ENCODE measurements around the gene TRAF6. TPM values are rescaled to one million over a fixed set of nuclear protein-coding genes. Genes with fewer than 3 reads are reported as not detected.
A peak's percentile ranks its signal among the peaks of the same experiment; 100 is the strongest.
"Not testable (repeated sequence)": the region's sequence is repeated elsewhere in the genome, so short reads cannot be mapped to it uniquely, and the experiment has no call there.

The TRAF6 gene
- total RNA-seq, 2 experiments from 2014 or later = 8.5 to 9.8 TPM

- H3K36me3 Mint-ChIP-seq = peaks cover 9% of the 10 kb centered on the region
- H3K4me1 Mint-ChIP-seq = peaks cover 33% of the 10 kb centered on the region
- DNase-seq = no peak
- peaks cover 4% of the 10 kb centered on the region for H3K9me3 Mint-ChIP-seq
- no peaks in the 10 kb centered on the region for H3K27me3 Mint-ChIP-seq
- H3K27ac Mint-ChIP-seq = peak overlapping the region; percentile 91
- H3K4me3 Mint-ChIP-seq = peak overlapping the region; percentile 99
These were observed 852 bp downstream of the TRAF6 start for GRCh38 chr11:36509201-36509639.

DNA sequence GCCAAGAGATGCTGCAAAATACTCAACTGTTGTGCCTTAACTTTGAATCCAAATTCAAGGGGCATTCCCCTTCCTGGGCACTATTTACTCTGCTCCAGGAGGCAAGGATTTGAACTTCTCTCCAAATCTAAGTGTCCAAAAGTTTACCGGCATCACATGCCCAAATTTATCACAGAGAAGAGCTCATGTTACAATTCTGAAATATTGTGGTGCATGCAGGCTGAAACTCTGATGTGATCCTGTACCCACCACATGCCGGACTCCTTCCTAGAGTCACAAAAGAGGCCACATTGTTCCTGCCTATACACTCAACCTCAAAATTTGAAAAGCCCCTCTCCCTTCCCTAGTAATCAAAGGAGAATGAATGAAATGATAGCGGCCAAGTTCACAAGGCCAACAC is 1.3 kb downstream of the TRAF6 start:
- peak overlapping the region; percentile 99 for H3K4me3 Mint-ChIP-seq
- H3K36me3 Mint-ChIP-seq = peaks cover 9% of the 10 kb centered on the region
- peak overlapping the region; percentile 91 for H3K27ac Mint-ChIP-seq
- H3K27me3 Mint-ChIP-seq = no peaks in the 10 kb centered on the region
- DNase-seq = no peak
- H3K9me3 Mint-ChIP-seq = peaks cover 3% of the 10 kb centered on the region
- peaks cover 33% of the 10 kb centered on the region for H3K4me1 Mint-ChIP-seq

DNA sequence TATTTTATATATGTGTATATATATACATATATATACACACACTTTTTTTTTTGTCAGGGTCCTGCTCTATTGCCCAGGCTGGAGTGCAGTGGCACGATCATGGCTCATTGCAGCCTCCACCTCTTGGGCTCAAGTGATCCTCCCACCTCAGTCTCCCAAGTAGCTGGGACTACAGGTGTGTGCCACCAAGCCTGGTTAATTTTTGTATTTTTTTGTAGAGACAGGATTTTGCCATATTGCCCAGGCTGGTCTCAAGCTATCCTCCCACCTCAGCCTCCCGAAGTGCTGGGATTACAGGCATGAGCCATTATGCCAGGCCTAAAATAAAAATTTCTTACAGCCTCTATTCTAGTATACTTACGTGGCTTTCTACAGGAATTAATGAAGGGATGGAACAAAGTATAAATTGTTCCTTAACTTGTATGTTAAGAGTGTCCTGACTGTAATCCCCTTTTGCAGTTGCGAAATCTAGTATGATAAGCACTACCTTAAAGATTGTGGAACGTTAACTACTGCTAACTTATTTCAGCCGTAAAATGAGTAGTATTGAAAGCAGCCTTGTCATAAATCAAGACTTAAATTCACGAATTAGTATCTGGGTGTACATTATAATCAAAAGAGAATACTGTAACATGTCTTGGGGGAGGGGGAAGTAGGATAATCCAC is 2.1 kb downstream of the TRAF6 start:
- no peak for DNase-seq
- Mint-ChIP-seq H3K4me1 (peaks cover 33% of the 10 kb centered on the region), H3K27ac (peak overlapping the region; percentile 1), H3K9me3 (no peaks in the 10 kb centered on the region), H3K36me3 (peaks cover 9% of the 10 kb centered on the region), H3K27me3 (no peaks in the 10 kb centered on the region), H3K4me3 (peak overlapping the region; percentile 99)

GRCh38 chr11:36501236-36501635 is 8.8 kb downstream of the TRAF6 start:
- DNase-seq = no peak
- H3K9me3 Mint-ChIP-seq = no peaks in the 10 kb centered on the region
- H3K27me3 Mint-ChIP-seq = no peaks in the 10 kb centered on the region
- H3K36me3 Mint-ChIP-seq = peaks cover 9% of the 10 kb centered on the region
- H3K27ac Mint-ChIP-seq = no peak overlapping the region
- H3K4me1 Mint-ChIP-seq = peaks cover 35% of the 10 kb centered on the region
- no peak overlapping the region for H3K4me3 Mint-ChIP-seq

DNA sequence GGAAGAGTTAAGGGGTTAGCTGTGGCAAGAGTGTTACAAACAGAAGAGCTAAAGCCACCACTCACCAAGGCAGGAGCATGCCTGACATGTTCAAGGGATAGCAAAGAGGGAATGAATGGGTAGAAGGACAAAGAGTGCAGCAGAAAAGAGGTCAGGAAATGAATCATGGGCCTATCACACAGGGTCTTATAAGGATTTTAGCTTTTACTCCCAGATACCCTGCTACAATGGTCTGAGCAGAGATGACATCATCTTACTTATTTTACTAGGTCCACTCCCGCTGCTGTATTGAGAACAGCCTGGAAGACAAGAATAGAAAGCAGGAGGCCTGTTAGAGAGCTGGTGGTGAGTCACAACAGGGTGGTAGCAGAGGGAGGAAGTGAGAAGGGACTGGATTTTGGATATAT is 9.8 kb downstream of the TRAF6 start:
- Mint-ChIP-seq H3K9me3 (no peaks in the 10 kb centered on the region), H3K4me3 (no peak overlapping the region), H3K4me1 (peaks cover 26% of the 10 kb centered on the region), H3K36me3 (peaks cover 4% of the 10 kb centered on the region), H3K27me3 (no peaks in the 10 kb centered on the region), H3K27ac (no peak overlapping the region)
- DNase-seq = no peak

DNA sequence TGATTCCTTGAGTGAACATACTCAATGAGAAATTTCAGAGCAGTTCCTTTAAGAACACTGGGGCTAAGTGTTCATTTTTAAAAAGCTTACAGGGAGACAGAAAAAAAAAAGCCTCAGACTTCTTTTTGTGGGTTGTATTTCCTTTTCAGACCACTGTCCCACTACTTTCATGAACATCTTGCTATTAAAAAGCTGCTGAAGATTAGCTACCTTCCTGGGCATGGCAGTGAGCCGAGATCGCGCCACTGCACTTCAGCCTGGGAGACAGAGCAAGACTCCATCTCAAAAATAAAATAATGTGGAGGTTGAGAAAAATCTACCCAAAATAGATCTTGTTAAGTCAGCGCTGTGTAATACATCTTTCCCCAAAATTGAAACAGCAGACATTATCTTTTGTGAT is 10.8 kb downstream of the TRAF6 start:
- no peak overlapping the region for H3K27ac Mint-ChIP-seq
- H3K36me3 Mint-ChIP-seq = peaks cover 4% of the 10 kb centered on the region
- H3K4me1 Mint-ChIP-seq = peaks cover 22% of the 10 kb centered on the region
- H3K9me3 Mint-ChIP-seq = no peaks in the 10 kb centered on the region
- no peak overlapping the region for H3K4me3 Mint-ChIP-seq
- no peak for DNase-seq
- no peaks in the 10 kb centered on the region for H3K27me3 Mint-ChIP-seq

- Mint-ChIP-seq H3K9me3 (no peaks in the 10 kb centered on the region), H3K4me3 (no peak overlapping the region), H3K4me1 (peaks cover 22% of the 10 kb centered on the region), H3K27ac (no peak overlapping the region), H3K27me3 (no peaks in the 10 kb centered on the region), H3K36me3 (peaks cover 4% of the 10 kb centered on the region)
- no peak for DNase-seq
These were observed 11.4 kb downstream of the TRAF6 start for GRCh38 chr11:36498721-36499120.

DNA sequence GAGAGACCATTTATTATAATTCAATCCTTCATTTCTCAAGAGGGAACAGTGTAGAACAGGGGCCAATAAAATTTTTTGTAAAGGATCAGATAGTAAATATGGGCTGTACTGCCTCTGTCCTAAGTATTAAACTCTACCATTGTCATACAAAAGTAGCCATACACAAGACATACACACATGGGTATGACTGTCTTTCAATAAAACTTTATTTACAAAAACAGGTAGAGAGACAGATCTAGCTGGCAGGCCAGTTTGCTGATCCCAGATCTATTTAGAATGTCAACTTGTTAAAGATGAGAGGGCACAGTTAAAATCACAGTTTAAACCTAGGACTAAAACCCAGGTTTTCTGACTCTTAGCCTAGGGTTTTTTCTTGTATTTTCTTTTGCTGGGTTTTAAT is 16.7 kb downstream of the TRAF6 start:
- DNase-seq = no peak
- H3K9me3 Mint-ChIP-seq = no peaks in the 10 kb centered on the region
- peaks cover 18% of the 10 kb centered on the region for H3K36me3 Mint-ChIP-seq
- no peak overlapping the region for H3K4me3 Mint-ChIP-seq
- no peak overlapping the region for H3K27ac Mint-ChIP-seq
- no peaks in the 10 kb centered on the region for H3K27me3 Mint-ChIP-seq
- peaks cover 12% of the 10 kb centered on the region for H3K4me1 Mint-ChIP-seq

GRCh38 chr11:36492724-36493304 is 17.3 kb downstream of the TRAF6 start:
- peaks cover 16% of the 10 kb centered on the region for H3K4me1 Mint-ChIP-seq
- H3K36me3 Mint-ChIP-seq = peaks cover 18% of the 10 kb centered on the region
- no peak overlapping the region for H3K27ac Mint-ChIP-seq
- H3K4me3 Mint-ChIP-seq = no peak overlapping the region
- no peaks in the 10 kb centered on the region for H3K9me3 Mint-ChIP-seq
- no peaks in the 10 kb centered on the region for H3K27me3 Mint-ChIP-seq
- peak; percentile 11 for DNase-seq

DNA sequence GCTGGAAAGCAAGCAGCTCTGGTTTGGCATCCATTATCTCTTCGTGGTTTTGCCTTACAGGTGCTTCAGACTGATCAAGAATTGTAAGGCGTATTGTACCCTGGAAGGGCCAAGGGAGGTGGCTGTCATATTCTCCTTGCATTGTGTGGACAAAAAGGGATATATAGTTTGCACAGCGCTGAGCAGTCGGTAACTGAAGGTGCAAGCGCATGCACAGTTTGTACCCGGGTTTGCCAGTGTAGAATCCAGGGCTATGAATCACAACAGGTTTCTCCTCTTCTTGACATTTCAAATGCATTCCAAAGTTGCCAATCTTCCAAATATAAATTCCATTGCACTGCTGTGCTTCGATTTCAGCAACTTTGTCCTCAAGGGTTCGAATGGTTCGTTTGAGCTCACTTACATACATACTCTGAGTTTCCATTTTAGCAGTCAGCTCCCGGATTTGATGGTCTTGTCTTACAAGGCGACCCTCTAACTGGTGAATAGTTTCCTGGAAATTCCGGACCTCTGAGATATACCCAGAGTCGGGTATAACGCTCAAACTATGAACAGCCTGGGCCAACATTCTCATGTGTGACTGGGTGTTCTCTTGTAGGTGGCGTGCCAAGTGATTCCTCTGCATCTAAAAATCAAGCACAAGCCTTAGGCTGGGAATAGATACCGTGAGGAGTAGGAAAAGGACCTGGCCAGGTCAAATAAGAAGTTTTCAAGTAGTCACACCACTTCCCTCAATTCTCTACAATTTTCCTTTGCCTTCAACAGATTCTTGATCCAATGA is 19.9 kb downstream of the TRAF6 start:
- no peak overlapping the region for H3K4me3 Mint-ChIP-seq
- no peak for DNase-seq
- peaks cover 24% of the 10 kb centered on the region for H3K36me3 Mint-ChIP-seq
- no peak overlapping the region for H3K27ac Mint-ChIP-seq
- no peaks in the 10 kb centered on the region for H3K27me3 Mint-ChIP-seq
- no peaks in the 10 kb centered on the region for H3K9me3 Mint-ChIP-seq
- H3K4me1 Mint-ChIP-seq = peaks cover 23% of the 10 kb centered on the region

DNA sequence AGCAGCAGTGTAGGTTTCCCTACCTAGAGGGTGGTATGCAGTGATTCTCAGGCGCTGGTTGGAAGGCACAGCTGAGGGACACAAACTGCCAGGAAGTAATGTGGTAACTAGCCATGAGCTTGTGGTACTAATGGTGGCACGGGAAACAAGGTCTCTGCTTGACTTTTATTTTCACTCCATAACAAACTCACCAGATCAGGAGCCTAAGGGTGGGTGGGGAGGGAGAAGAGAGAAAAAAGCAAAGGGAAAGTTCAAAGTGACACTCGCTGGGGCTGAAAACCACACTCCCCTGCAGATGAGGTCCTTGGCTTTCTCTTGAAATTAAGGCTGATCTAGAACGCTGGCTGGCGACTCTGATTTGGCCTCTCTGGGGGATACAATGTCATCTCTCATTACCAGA is 22.0 kb downstream of the TRAF6 start:
- Mint-ChIP-seq H3K27ac (no peak overlapping the region), H3K9me3 (no peaks in the 10 kb centered on the region), H3K27me3 (no peaks in the 10 kb centered on the region), H3K4me3 (no peak overlapping the region), H3K4me1 (peaks cover 28% of the 10 kb centered on the region), H3K36me3 (peaks cover 37% of the 10 kb centered on the region)
- no peak for DNase-seq

DNA sequence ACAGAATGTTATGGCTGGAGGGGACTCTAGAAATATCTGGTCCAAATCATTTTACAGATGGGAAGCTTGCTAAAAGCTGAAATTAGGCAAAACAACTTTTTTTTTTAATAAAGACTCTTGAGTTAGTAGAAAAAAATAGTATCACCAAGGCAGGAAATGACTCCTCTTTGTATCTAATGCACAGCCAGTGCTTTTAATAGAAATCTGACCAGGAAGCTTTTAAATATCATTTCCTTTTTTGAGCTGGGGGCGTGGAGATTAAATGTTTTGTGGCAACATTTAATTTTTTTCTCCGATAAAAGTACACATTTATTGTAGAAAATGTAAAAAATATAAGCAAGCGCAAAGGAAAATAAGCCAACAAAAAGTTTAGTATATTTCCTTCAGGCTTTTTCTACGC is 22.5 kb downstream of the TRAF6 start:
- Mint-ChIP-seq H3K4me1 (peaks cover 29% of the 10 kb centered on the region), H3K4me3 (no peak overlapping the region), H3K9me3 (no peaks in the 10 kb centered on the region), H3K27me3 (no peaks in the 10 kb centered on the region), H3K36me3 (peaks cover 38% of the 10 kb centered on the region), H3K27ac (peak overlapping the region; percentile 31)
- DNase-seq = no peak

DNA sequence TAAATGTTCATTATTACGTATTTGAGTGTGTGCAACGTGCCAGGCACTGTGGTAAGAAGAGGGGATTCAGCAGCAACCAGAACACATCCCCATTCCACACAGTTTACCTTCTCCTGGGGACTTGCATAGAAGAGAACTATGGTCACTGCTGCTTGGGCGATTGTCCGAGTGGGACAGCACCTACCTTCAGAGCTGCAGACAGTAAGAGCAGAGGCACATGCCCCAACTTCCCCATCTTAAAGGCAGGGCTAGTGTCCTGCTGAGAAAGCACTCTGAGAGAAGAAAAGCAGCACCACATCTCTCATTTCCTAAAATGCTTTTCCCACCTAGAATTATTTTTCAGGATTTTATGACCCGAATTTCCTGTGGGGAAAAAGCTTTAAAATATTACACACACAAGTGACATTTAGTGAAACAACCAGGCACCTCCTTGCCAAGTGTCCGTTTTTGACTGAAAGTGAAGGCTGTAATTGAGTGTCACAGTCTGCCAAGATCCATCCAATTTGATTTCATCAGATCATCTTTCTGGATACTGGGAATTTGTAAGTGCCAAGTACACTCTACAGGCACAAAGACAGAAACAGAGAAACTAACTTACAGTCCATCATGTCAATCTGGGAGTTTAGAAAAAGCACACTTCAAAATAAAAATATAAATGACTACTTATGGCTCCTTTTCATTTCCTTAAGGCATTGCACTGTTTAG is 24.6 kb downstream of the TRAF6 start:
- H3K4me1 Mint-ChIP-seq = peaks cover 25% of the 10 kb centered on the region

GRCh38 chr11:36483042-36483441 is 27.0 kb downstream of the TRAF6 start:
- H3K27me3 Mint-ChIP-seq, H3K9me3 Mint-ChIP-seq, H3K4me3 Mint-ChIP-seq, H3K27ac Mint-ChIP-seq, DNase-seq: not testable (repeated sequence)
- Mint-ChIP-seq H3K4me1 (peaks cover 16% of the 10 kb centered on the region), H3K36me3 (peaks cover 23% of the 10 kb centered on the region)

More for the DNA sequence above, 24.6 kb downstream of the TRAF6 start:
- no peak for DNase-seq
- peaks cover 31% of the 10 kb centered on the region for H3K36me3 Mint-ChIP-seq
- H3K27me3 Mint-ChIP-seq = no peaks in the 10 kb centered on the region
- no peaks in the 10 kb centered on the region for H3K9me3 Mint-ChIP-seq
- no peak overlapping the region for H3K4me3 Mint-ChIP-seq
- no peak overlapping the region for H3K27ac Mint-ChIP-seq

DNA sequence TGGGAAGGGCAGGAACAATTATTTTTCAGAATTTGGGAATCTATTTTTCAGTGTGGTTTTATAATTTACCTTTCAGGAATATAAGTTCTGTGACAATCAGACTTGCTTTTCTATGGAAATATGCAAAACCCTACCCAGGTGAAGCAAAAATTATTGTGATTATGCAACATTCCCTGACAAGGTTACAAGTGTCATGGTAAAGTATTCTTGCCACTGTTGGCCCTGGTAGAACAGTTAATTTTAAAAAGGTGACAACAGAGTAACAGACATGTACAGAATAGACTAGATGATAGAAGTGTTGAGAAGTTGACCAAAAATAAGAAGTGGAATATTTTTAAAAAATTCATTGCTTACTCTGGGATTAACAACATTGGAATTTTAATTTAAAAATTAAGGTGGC is 29.2 kb downstream of the TRAF6 start:
- Mint-ChIP-seq H3K36me3 (peaks cover 18% of the 10 kb centered on the region), H3K9me3 (no peaks in the 10 kb centered on the region), H3K27me3 (no peaks in the 10 kb centered on the region), H3K27ac (no peak overlapping the region), H3K4me1 (peaks cover 7% of the 10 kb centered on the region), H3K4me3 (no peak overlapping the region)
- DNase-seq = no peak

Measured in activated naive CD8-positive, alpha-beta T cell treated with anti-CD3 and anti-CD28 coated beads for 36 hours (primary cell).